ENCODE results near the gene WDFY4.

WDFY4 gene

GRCh38 chr10:48872234-48872633 is 187.6 kb downstream of the WDFY4 start:
- no peak for DNase-seq (ENCODE audit: low read depth)

GRCh38 chr10:48878091-48878490 is 193.4 kb downstream of the WDFY4 start:
- TF ChIP-seq CTCF (conservative IDR thresholded peaks at IDR 0.05; ENCODE audit: low read depth, low read length) = no peak
- no peak overlapping the region for H3K4me3 ChIP-seq (ENCODE audit: low read length)
- no peak for DNase-seq (ENCODE audit: low read depth)

More at GRCh38 chr10:48872234-48872633, 187.6 kb downstream of the WDFY4 start:
- TF ChIP-seq CTCF (conservative IDR thresholded peaks at IDR 0.05; ENCODE audit: low read depth, low read length) = no peak
- no peak overlapping the region for H3K4me3 ChIP-seq (ENCODE audit: low read length)

GRCh38 chr10:48879451-48879850 is 194.8 kb downstream of the WDFY4 start:
- DNase-seq (ENCODE audit: low read depth) = no peak
- no peak overlapping the region for H3K4me3 ChIP-seq (ENCODE audit: low read length)
- no peak for TF ChIP-seq CTCF (conservative IDR thresholded peaks at IDR 0.05; ENCODE audit: low read depth, low read length)

- no peak for TF ChIP-seq CTCF (conservative IDR thresholded peaks at IDR 0.05; ENCODE audit: low read depth, low read length)
- H3K4me3 ChIP-seq (ENCODE audit: low read length) = no peak overlapping the region
- no peak for DNase-seq (ENCODE audit: low read depth)
Measured at GRCh38 chr10:48880016-48880705, 195.5 kb downstream of the WDFY4 start.

- no peak overlapping the region for H3K4me3 ChIP-seq (ENCODE audit: low read length)
- DNase-seq (ENCODE audit: low read depth) = no peak
- TF ChIP-seq CTCF (conservative IDR thresholded peaks at IDR 0.05; ENCODE audit: low read depth, low read length) = no peak
Measured at GRCh38 chr10:48881937-48882336, 197.3 kb downstream of the WDFY4 start.

- DNase-seq (ENCODE audit: low read depth) = no peak
Measured at GRCh38 chr10:48882881-48883280, 198.2 kb downstream of the WDFY4 start.

More at GRCh38 chr10:48882881-48883280, 198.2 kb downstream of the WDFY4 start:
- no peak overlapping the region for H3K4me3 ChIP-seq (ENCODE audit: low read length)
- no peak for TF ChIP-seq CTCF (conservative IDR thresholded peaks at IDR 0.05; ENCODE audit: low read depth, low read length)

All from retinal pigment epithelial cell (primary cell).